Measurements from ENCODE around the gene GOLGA8J. TPM values are rescaled to one million over a fixed set of nuclear protein-coding genes. Genes with fewer than 3 reads are reported as not detected.

GOLGA8J gene
- total and polyA plus RNA-seq, 2 of the 4 experiments (the other 2 are of a cell fraction) = not detected

GRCh38 chr15:30038667-30039523 lies 43.9 kb upstream of the GOLGA8J start:
- dilution Hi-C loops (cut with HindIII; ENCODE audit: low sequenced_read_pairs, unreplicated experiment) (no loop called here), in situ Hi-C loops (cut with MboI; ENCODE audit: low sequenced_read_pairs) (no loop called here), intact Hi-C loops (cut with micrococcal nuclease) (no loop called here)
- no peak overlapping the region for H2BK5ac ChIP-seq (ENCODE audit: low read depth, low read length, poor library complexity, severe bottlenecking)
- H3K27ac ChIP-seq (ENCODE audit: insufficient read depth, low read length) = no peak overlapping the region
- H3K9me3 ChIP-seq (ENCODE audit: control insufficient read depth, insufficient read depth, low read length) = 0 out of 2 replicates have a peak, but pooled peaks cover 2% of the 10 kb centered on the region
- CTCF ChIA-PET = no interaction called here
- no peaks in the 10 kb centered on the region for H3K36me3 ChIP-seq (ENCODE audit: control insufficient read depth, insufficient read depth, low read length)
- peak overlapping the region; percentile 21 for H2AFZ ChIP-seq (replicated peaks; ENCODE audit: low read length, poor library complexity)
- H3K4me2 ChIP-seq (ENCODE audit: low read depth, low read length) = no peak overlapping the region
- H4K91ac ChIP-seq (ENCODE audit: insufficient read depth, low read depth, low read length) = no peak overlapping the region
- H3K79me1 ChIP-seq (ENCODE audit: low read depth in 1 of 2, low read length in 2 of 2) = no peaks in the 10 kb centered on the region
- no peak overlapping the region for H4K5ac ChIP-seq (ENCODE audit: low read depth, low read length)
- no peak overlapping the region for H3K18ac ChIP-seq (ENCODE audit: low read depth, low read length)
- no peaks in the 10 kb centered on the region for H3K9me1 ChIP-seq (ENCODE audit: insufficient read depth, low read length)
- H3K4ac ChIP-seq (ENCODE audit: low read depth, low read length) = no peak overlapping the region
- ATAC-seq (ENCODE audit: low read depth) (no peak), DNase-seq (no peak)
- POLR2A ChIA-PET (ENCODE audit: unreplicated experiment) = no interaction called here
- H3K9ac ChIP-seq (ENCODE audit: low read depth, low read length) = no peak overlapping the region
- no peaks in the 10 kb centered on the region for H4K20me1 ChIP-seq (ENCODE audit: insufficient read depth, low read length)
- TF ChIP-seq POLR2A (IDR thresholded peaks at IDR 0.05; ENCODE audit: low read depth, low read length) = no peak
- TF ChIP-seq FOS (IDR thresholded peaks at IDR 0.05; ENCODE audit: low read depth, low read length) = no peak
- no peak for TF ChIP-seq MAFK (IDR thresholded peaks at IDR 0.05; ENCODE audit: low read depth, low read length)
- TF ChIP-seq, protein P1, sequence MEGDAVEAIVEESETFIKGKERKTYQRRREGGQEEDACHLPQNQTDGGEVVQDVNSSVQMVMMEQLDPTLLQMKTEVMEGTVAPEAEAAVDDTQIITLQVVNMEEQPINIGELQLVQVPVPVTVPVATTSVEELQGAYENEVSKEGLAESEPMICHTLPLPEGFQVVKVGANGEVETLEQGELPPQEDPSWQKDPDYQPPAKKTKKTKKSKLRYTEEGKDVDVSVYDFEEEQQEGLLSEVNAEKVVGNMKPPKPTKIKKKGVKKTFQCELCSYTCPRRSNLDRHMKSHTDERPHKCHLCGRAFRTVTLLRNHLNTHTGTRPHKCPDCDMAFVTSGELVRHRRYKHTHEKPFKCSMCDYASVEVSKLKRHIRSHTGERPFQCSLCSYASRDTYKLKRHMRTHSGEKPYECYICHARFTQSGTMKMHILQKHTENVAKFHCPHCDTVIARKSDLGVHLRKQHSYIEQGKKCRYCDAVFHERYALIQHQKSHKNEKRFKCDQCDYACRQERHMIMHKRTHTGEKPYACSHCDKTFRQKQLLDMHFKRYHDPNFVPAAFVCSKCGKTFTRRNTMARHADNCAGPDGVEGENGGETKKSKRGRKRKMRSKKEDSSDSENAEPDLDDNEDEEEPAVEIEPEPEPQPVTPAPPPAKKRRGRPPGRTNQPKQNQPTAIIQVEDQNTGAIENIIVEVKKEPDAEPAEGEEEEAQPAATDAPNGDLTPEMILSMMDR (conservative IDR thresholded peaks at IDR 0.05; ENCODE audit: low read depth, low read length) = no peak
- no peak for TF ChIP-seq NFE2L2 (IDR thresholded peaks at IDR 0.05; ENCODE audit: low read depth, low read length)
- peaks cover 10% of the 10 kb centered on the region for H3K27me3 ChIP-seq (ENCODE audit: control insufficient read depth, insufficient read depth, low read length)
- no TSS peak for BruUV-seq (replicated peaks)
- H3K4me1 ChIP-seq (ENCODE audit: control insufficient read depth, insufficient read depth, low read length) = no peaks in the 10 kb centered on the region
- H2BK15ac ChIP-seq (ENCODE audit: low read depth, low read length) = no peak overlapping the region
- 75% methylated on average over 2 of the region's 5 CpGs; no CpG with 5 or more reads in 1 of the 2 experiments for WGBS, 2 experiments (ENCODE audit: extremely low coverage in 2 of 2, insufficient read length in 1 of 2)
- no peak overlapping the region for H2BK120ac ChIP-seq (ENCODE audit: low read depth, low read length)
- no peak overlapping the region for H3K4me3 ChIP-seq (ENCODE audit: insufficient read depth, low read depth, low read length)
- no peak overlapping the region for H2AK9ac ChIP-seq (replicated peaks; ENCODE audit: low read depth, low read length, poor library complexity)
- no peak overlapping the region for H4K8ac ChIP-seq (ENCODE audit: low read depth in 2 of 2, low read length in 2 of 2)
- H3K14ac ChIP-seq (replicated peaks; ENCODE audit: low read depth, low read length) = no peak overlapping the region
- no peak overlapping the region for H2BK20ac ChIP-seq (ENCODE audit: low read depth, low read length)
- no peak overlapping the region for H3K23ac ChIP-seq (ENCODE audit: low read depth, low read length)
- H3K56ac ChIP-seq (ENCODE audit: extremely low read depth, insufficient read depth, low read length) = no peak overlapping the region
- H2AK5ac ChIP-seq (ENCODE audit: low read depth, low read length) = no peak overlapping the region

All from IMR-90 (cell line).